HEK293 (cell line): ENCODE results near the gene RHOG.
A peak's percentile ranks its signal among the peaks of the same experiment; 100 is the strongest.

ENCODE experiments used
- CTCF ChIA-PET: fragments of 350-600 bp; formaldehyde crosslinking; extraction: SDS; loops from one replicate; lab custom pipeline; 2021; ENCODE audit warnings: antibody characterized with exemption; lab: Yijun Ruan, JAX
- POLR2A ChIA-PET: fragments of 300-600 bp; formaldehyde crosslinking; extraction: SDS; loops from one replicate; lab custom pipeline; 2020; ENCODE audit warnings: antibody characterized with exemption, inconsistent platforms; lab: Yijun Ruan, JAX
- H3K27ac ChIP-seq: fragments of 200-500 bp; sonication (Bioruptor generic); 2 replicates; pipeline ENCODE4 v1.5.1; 2014; ENCODE audit warnings: low read depth, low read length, control low read depth, inconsistent platforms; ENCODE audit errors: extremely low read depth
- H3K36me3 ChIP-seq, 2 experiments: fragments of 200-500 bp in 1 of 2; sonication (Bioruptor generic) in 1 of 2; 1 replicate in 1 of 2; 2 replicates in 1 of 2; pipeline ENCODE4 v1.5.1; 2014 to 2017; ENCODE audit warnings: inconsistent platforms in 2 of 2, low read length in 2 of 2; ENCODE audit not compliant: control insufficient read depth in 2 of 2, insufficient read depth in 1 of 2
- H3K4me1 ChIP-seq: fragments of 200-500 bp; sonication (Bioruptor generic); 2 replicates; pipeline ENCODE4 v1.5.1; 2014; ENCODE audit warnings: mild to moderate bottlenecking, low read length, inconsistent platforms; ENCODE audit not compliant: control insufficient read depth, insufficient read depth
- H3K4me3 ChIP-seq: 2 replicates; pipeline ENCODE4 v1.5.1; 2011; ENCODE audit warnings: low read depth, mild to moderate bottlenecking, control low read depth, low read length, moderate library complexity
- H3K9me3 ChIP-seq: fragments of 200-500 bp; sonication (Bioruptor generic); 2 replicates; pipeline ENCODE4 v1.5.1; 2014; ENCODE audit warnings: low read depth, low read length, inconsistent platforms; ENCODE audit not compliant: control insufficient read depth, insufficient read depth
- PRDM10 ChIP-seq: fragments of 450-650 bp; formaldehyde crosslinking; IDR thresholded peaks from 2 replicates; pipeline ENCODE4 v1.5.1; 2016; ENCODE audit warnings: missing biosample characterization, missing genetic modification characterization
- REPIN1 ChIP-seq: fragments of 450-650 bp; formaldehyde crosslinking; IDR thresholded peaks from 2 replicates; pipeline ENCODE4 v1.5.1; 2017; ENCODE audit warnings: missing biosample characterization, missing genetic modification characterization, low read depth
- ZBTB17 ChIP-seq: fragments of 450-650 bp; formaldehyde crosslinking; IDR thresholded peaks from 2 replicates; pipeline ENCODE4 v1.5.1; 2016; ENCODE audit warnings: missing biosample characterization, missing genetic modification characterization
- ZBTB48 ChIP-seq: fragments of 450-650 bp; formaldehyde crosslinking; IDR thresholded peaks from 2 replicates; pipeline ENCODE4 v1.5.1; 2016; ENCODE audit warnings: missing biosample characterization, missing genetic modification characterization
- ZFP41 ChIP-seq: fragments of 450-650 bp; formaldehyde crosslinking; IDR thresholded peaks from 2 replicates; pipeline ENCODE4 v1.5.1; 2016; ENCODE audit warnings: missing biosample characterization, missing genetic modification characterization, borderline replicate concordance
- ZIC2 ChIP-seq: fragments of 450-650 bp; formaldehyde crosslinking; IDR thresholded peaks from 2 replicates; pipeline ENCODE4 v1.5.1; 2016; ENCODE audit warnings: missing biosample characterization, missing genetic modification characterization
- ZNF133 ChIP-seq: fragments of 450-650 bp; formaldehyde crosslinking; IDR thresholded peaks from 2 replicates; pipeline ENCODE4 v1.5.1; 2016; ENCODE audit warnings: missing biosample characterization, missing genetic modification characterization
- ZNF2 ChIP-seq: fragments of 450-650 bp; formaldehyde crosslinking; IDR thresholded peaks from 2 replicates; pipeline ENCODE4 v1.5.1; 2016; ENCODE audit warnings: missing biosample characterization, missing genetic modification characterization
- ZNF223 ChIP-seq: fragments of 450-650 bp; formaldehyde crosslinking; IDR thresholded peaks from 2 replicates; pipeline ENCODE4 v1.5.1; 2016; ENCODE audit warnings: missing biosample characterization, missing genetic modification characterization
- ZNF23 ChIP-seq: fragments of 450-650 bp; formaldehyde crosslinking; IDR thresholded peaks from 2 replicates; pipeline ENCODE4 v1.5.1; 2016; ENCODE audit warnings: missing biosample characterization, missing genetic modification characterization, borderline replicate concordance
- ZNF26 ChIP-seq: fragments of 450-650 bp; formaldehyde crosslinking; IDR thresholded peaks from 2 replicates; pipeline ENCODE4 v1.5.1; 2016; ENCODE audit warnings: missing biosample characterization, missing genetic modification characterization
- ZNF266 ChIP-seq: fragments of 450-650 bp; formaldehyde crosslinking; IDR thresholded peaks from 2 replicates; pipeline ENCODE4 v1.5.1; 2016; ENCODE audit warnings: missing biosample characterization, missing genetic modification characterization, low read depth
- ZNF354C ChIP-seq: fragments of 450-650 bp; formaldehyde crosslinking; IDR thresholded peaks from 2 replicates; pipeline ENCODE4 v1.5.1; 2016; ENCODE audit warnings: missing biosample characterization, missing genetic modification characterization, low read depth, borderline replicate concordance
- ZNF510 ChIP-seq: fragments of 450-650 bp; formaldehyde crosslinking; IDR thresholded peaks from 2 replicates; pipeline ENCODE4 v1.5.1; 2018; ENCODE audit warnings: mild to moderate bottlenecking, missing genetic modification characterization, missing biosample characterization; ENCODE audit not compliant: insufficient replicate concordance
- ZNF600 ChIP-seq: fragments of 450-650 bp; formaldehyde crosslinking; IDR thresholded peaks from 2 replicates; pipeline ENCODE4 v1.5.1; 2016; ENCODE audit warnings: missing biosample characterization, missing genetic modification characterization
- ZNF629 ChIP-seq: fragments of 450-650 bp; formaldehyde crosslinking; IDR thresholded peaks from 2 replicates; pipeline ENCODE4 v1.5.1; 2017; ENCODE audit warnings: missing biosample characterization, missing genetic modification characterization
- ZNF792 ChIP-seq: fragments of 450-650 bp; formaldehyde crosslinking; IDR thresholded peaks from 2 replicates; pipeline ENCODE4 v1.5.1; 2016; ENCODE audit warnings: missing biosample characterization, missing genetic modification characterization
- TF ChIP-seq, protein P1 (sequence below): fragments of 450-650 bp; formaldehyde crosslinking; IDR thresholded peaks from 2 replicates; pipeline ENCODE4 v1.5.1; 2016; ENCODE audit warnings: missing biosample characterization, missing genetic modification characterization
- TF ChIP-seq, protein P2 (sequence below): fragments of 450-650 bp; formaldehyde crosslinking; IDR thresholded peaks from 2 replicates; pipeline ENCODE4 v1.5.1; 2016; ENCODE audit warnings: missing biosample characterization, missing genetic modification characterization
- TF ChIP-seq, protein P3 (sequence below): fragments of 450-650 bp; formaldehyde crosslinking; IDR thresholded peaks from 2 replicates; pipeline ENCODE4 v1.5.1; 2017; ENCODE audit warnings: missing biosample characterization, missing genetic modification characterization
- TF ChIP-seq, protein P4 (sequence below): fragments of 450-650 bp; formaldehyde crosslinking; IDR thresholded peaks from 2 replicates; pipeline ENCODE4 v1.5.1; 2016; ENCODE audit warnings: missing biosample characterization, missing genetic modification characterization, borderline replicate concordance

Gene RHOG

GRCh38 chr11:3825473-3826154, 15.1 kb downstream of the RHOG start:
- CTCF ChIA-PET, result interaction anchor here (0.6 to 1.4 kb wide), 11 partner anchors 8 to 248 kb away, joined by 3 to 18 read pairs (median 4); partner anchors contain the start of gene RHOG
- TF ChIP-seq PRDM10 (tag by site-specific recombination) (no peak), ZNF2 (no peak), ZNF629 (tag by site-specific recombination) (0 out of 2 replicates have a peak, but pooled peaks have one; percentile 34), ZNF223 (tag by site-specific recombination) (no peak)
- TF ChIP-seq, protein P1, sequence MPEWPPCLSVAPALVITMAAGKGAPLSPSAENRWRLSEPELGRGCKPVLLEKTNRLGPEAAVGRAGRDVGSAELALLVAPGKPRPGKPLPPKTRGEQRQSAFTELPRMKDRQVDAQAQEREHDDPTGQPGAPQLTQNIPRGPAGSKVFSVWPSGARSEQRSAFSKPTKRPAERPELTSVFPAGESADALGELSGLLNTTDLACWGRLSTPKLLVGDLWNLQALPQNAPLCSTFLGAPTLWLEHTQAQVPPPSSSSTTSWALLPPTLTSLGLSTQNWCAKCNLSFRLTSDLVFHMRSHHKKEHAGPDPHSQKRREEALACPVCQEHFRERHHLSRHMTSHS (tag by site-specific recombination), result no peak
- TF ChIP-seq, all 188 proteins: peak for 1
- H3K9me3 ChIP-seq, result no peaks in the 10 kb centered on the region
- no peak overlapping the region for H3K27ac ChIP-seq
- no peaks in the 10 kb centered on the region for H3K4me1 ChIP-seq
- peaks cover 0 to 57% of the 10 kb centered on the region in 2 experiments; a peak in 2 of 3 replicates for H3K36me3 ChIP-seq
- H3K4me3 ChIP-seq, result no peak overlapping the region
- POLR2A ChIA-PET, result interaction anchor here (0.7 to 2.8 kb wide), 4 partner anchors 14 to 28 kb away, joined by 3 to 14 read pairs (median 4); partner anchors contain the start of genes NUP98, PGAP2 and RHOG

- no peak overlapping the region for H3K27ac ChIP-seq
- H3K4me3 ChIP-seq, result no peak overlapping the region
- POLR2A ChIA-PET, result interaction anchor here (0.5 to 2.8 kb wide), 5 partner anchors 11 to 27 kb away, joined by 3 to 14 read pairs (median 4); partner anchors contain the start of genes NUP98, PGAP2 and RHOG
- no peaks in the 10 kb centered on the region for H3K4me1 ChIP-seq
- CTCF ChIA-PET, result interaction anchor here (0.6 to 1.4 kb wide), 12 partner anchors 9 to 248 kb away, joined by 3 to 18 read pairs (median 4); partner anchors contain the start of gene RHOG
- H3K9me3 ChIP-seq, result no peaks in the 10 kb centered on the region
- peaks cover 0 to 49% of the 10 kb centered on the region in 2 experiments; a peak in 1 of 3 replicates for H3K36me3 ChIP-seq
- no peak for TF ChIP-seq ZIC2 (tag by site-specific recombination)
- TF ChIP-seq ZBTB48 (tag by site-specific recombination), result peak; percentile 80
- no peak for TF ChIP-seq ZNF133 (tag by site-specific recombination)
- no peak for TF ChIP-seq ZNF510 (tag by site-specific recombination)
- no peak for TF ChIP-seq ZNF792
- TF ChIP-seq ZNF600 (tag by site-specific recombination), result peak; percentile 28; the same call in 1 of the 2 replicates
- TF ChIP-seq, protein P2, sequence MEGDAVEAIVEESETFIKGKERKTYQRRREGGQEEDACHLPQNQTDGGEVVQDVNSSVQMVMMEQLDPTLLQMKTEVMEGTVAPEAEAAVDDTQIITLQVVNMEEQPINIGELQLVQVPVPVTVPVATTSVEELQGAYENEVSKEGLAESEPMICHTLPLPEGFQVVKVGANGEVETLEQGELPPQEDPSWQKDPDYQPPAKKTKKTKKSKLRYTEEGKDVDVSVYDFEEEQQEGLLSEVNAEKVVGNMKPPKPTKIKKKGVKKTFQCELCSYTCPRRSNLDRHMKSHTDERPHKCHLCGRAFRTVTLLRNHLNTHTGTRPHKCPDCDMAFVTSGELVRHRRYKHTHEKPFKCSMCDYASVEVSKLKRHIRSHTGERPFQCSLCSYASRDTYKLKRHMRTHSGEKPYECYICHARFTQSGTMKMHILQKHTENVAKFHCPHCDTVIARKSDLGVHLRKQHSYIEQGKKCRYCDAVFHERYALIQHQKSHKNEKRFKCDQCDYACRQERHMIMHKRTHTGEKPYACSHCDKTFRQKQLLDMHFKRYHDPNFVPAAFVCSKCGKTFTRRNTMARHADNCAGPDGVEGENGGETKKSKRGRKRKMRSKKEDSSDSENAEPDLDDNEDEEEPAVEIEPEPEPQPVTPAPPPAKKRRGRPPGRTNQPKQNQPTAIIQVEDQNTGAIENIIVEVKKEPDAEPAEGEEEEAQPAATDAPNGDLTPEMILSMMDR (tag by site-specific recombination), result peak; percentile 85
- TF ChIP-seq, protein P3, sequence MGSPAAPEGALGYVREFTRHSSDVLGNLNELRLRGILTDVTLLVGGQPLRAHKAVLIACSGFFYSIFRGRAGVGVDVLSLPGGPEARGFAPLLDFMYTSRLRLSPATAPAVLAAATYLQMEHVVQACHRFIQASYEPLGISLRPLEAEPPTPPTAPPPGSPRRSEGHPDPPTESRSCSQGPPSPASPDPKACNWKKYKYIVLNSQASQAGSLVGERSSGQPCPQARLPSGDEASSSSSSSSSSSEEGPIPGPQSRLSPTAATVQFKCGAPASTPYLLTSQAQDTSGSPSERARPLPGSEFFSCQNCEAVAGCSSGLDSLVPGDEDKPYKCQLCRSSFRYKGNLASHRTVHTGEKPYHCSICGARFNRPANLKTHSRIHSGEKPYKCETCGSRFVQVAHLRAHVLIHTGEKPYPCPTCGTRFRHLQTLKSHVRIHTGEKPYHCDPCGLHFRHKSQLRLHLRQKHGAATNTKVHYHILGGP (tag by site-specific recombination), result no peak
- no peak for TF ChIP-seq ZNF23 (tag by site-specific recombination)
- TF ChIP-seq, protein P4, sequence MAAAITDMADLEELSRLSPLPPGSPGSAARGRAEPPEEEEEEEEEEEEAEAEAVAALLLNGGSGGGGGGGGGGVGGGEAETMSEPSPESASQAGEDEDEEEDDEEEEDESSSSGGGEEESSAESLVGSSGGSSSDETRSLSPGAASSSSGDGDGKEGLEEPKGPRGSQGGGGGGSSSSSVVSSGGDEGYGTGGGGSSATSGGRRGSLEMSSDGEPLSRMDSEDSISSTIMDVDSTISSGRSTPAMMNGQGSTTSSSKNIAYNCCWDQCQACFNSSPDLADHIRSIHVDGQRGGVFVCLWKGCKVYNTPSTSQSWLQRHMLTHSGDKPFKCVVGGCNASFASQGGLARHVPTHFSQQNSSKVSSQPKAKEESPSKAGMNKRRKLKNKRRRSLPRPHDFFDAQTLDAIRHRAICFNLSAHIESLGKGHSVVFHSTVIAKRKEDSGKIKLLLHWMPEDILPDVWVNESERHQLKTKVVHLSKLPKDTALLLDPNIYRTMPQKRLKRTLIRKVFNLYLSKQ (tag by site-specific recombination), result no peak
- peak; percentile 48; the same call in 1 of the 2 replicates for TF ChIP-seq ZBTB17
- TF ChIP-seq REPIN1 (tag by site-specific recombination), result no peak
- TF ChIP-seq ZNF354C (tag by site-specific recombination), result no peak
- TF ChIP-seq ZNF26 (tag by site-specific recombination), result no peak
- no peak for TF ChIP-seq ZNF266 (tag by site-specific recombination)
- no peak for TF ChIP-seq ZFP41 (tag by site-specific recombination)
Observed at GRCh38 chr11:3824714-3825472, 15.9 kb downstream of the RHOG start.
